Upper lobe of left lung (tissue), 6 donors: ENCODE measurements around the gene COX6B2. TPM values are rescaled to one million over a fixed set of nuclear protein-coding genes. Genes with fewer than 3 reads are reported as not detected.

Experiments used
- ATAC-seq, 2 donors: fragments of 200-7000 bp; cut with Tn5 transposase; one replicate each; pipeline ENCODE4 v1.9.1; 2022; ENCODE audit warnings: mild to moderate bottlenecking in 2 of 2, moderate library complexity in 2 of 2; ENCODE audit not compliant: low FRiP score in 2 of 2
- DNase-seq, 2 donors: peaks; one replicate each; pipeline ENCODE4 v3.0.0-alpha.2; 2019 to 2020
- H3K27ac ChIP-seq, 4 donors: fragments of 200-600 bp; sonication (generic); one replicate each; pipeline ENCODE4 v1.5.1; 2016 to 2019
- H3K27me3 ChIP-seq, 4 donors: fragments of 200-600 bp; sonication (generic); one replicate each; pipeline ENCODE4 v1.5.1; 2017 to 2019
- H3K36me3 ChIP-seq, 4 donors: fragments of 200-600 bp; sonication (generic); one replicate each; pipeline ENCODE4 v1.5.1; 2016 to 2019
- H3K4me1 ChIP-seq, 4 donors: fragments of 200-600 bp; sonication (generic); one replicate each; pipeline ENCODE4 v1.5.1; 2018 to 2019
- H3K4me3 ChIP-seq, 4 donors: fragments of 200-600 bp; sonication (generic); one replicate each; pipeline ENCODE4 v1.5.1; 2017 to 2019; ENCODE audit warnings: mild to moderate bottlenecking in 2 of 4, moderate library complexity in 1 of 4
- H3K9me3 ChIP-seq, 4 donors: fragments of 200-600 bp; sonication (generic); one replicate each; pipeline ENCODE4 v1.5.1; 2018 to 2019
- CTCF ChIP-seq, 6 experiments: fragments of 450-650 bp in 4 of 6; fragments of 200-600 bp in 2 of 6; sonication (generic) in 2 of 6; IDR thresholded peaks; one replicate each; pipeline ENCODE4 v1.5.1; 2016 to 2019; ENCODE audit warnings: antibody characterized with exemption in 6 of 6
- EP300 ChIP-seq, 4 donors: sonication (generic); formaldehyde crosslinking; IDR thresholded peaks; one replicate each; pipeline ENCODE4 v1.5.1; 2017; ENCODE audit warnings: antibody characterized with exemption in 4 of 4, control low read depth in 2 of 4
- POLR2A ChIP-seq, 4 donors: fragments of 450-650 bp; IDR thresholded peaks; one replicate each; pipeline ENCODE4 v1.5.1; 2016 to 2017; ENCODE audit warnings: antibody characterized with exemption in 4 of 4, mild to moderate bottlenecking in 2 of 4
- POLR2AphosphoS5 ChIP-seq, 2 donors: sonication (generic); formaldehyde crosslinking; IDR thresholded peaks; one replicate each; pipeline ENCODE4 v1.5.1; 2017; ENCODE audit warnings: antibody characterized with exemption in 2 of 2
- WGBS, 2 donors: methylation state at CpG; one replicate each; pipeline ENCODE4 v1.1.5; 2017 to 2018; 5-methylcytosine and 5-hydroxymethylcytosine counted together
- total RNA-seq, 6 donors: library from RNA; depleted of rRNA in 4 of 6; stranded (reverse); fragments of >200 nt in 4 of 6; gene quantifications; one replicate each; pipeline versions ENCODE4 v1.1.0 to v1.2.1, GENCODE V29; 2016 to 2021
- donor health status: DM: no; HTN: no; CAD: no; lungs with moderate emphysema.
- donor health status: DM: no; HTN: yes; CAD: no; lungs with severe emphysema.

The COX6B2 gene
- total RNA-seq, 6 donors from 2014 or later = 0.20 TPM; not detected in 5

GRCh38 chr19:55304279-55304978 is 50.1 kb downstream of the COX6B2 start:
- 78 to 86% methylated on average over 30 to 33 of the region's 39 CpGs for WGBS, 2 donors
- Histone ChIP-seq H3K4me1 (peaks cover 0 to 11% (median 10%) of the 10 kb centered on the region in 4 donors), H3K27ac (no peak overlapping the region), H3K27me3 (no peaks in the 10 kb centered on the region), H3K9me3 (no peaks in the 10 kb centered on the region), H3K4me3 (no peak overlapping the region), H3K36me3 (no peaks in the 10 kb centered on the region)
- no peak for ATAC-seq
- TF ChIP-seq EP300 (IDR thresholded peaks at IDR 0.05) (no peak), POLR2A (IDR thresholded peaks at IDR 0.05) (no peak), CTCF (IDR thresholded peaks at IDR 0.05) (no peak), POLR2AphosphoS5 (IDR thresholded peaks at IDR 0.05) (no peak)
- peak; percentile 29 to 79 for DNase-seq

- Histone ChIP-seq H3K27ac (no peak overlapping the region), H3K4me1 (peaks cover 0 to 11% (median 10%) of the 10 kb centered on the region in 4 donors), H3K4me3 (no peak overlapping the region), H3K9me3 (no peaks in the 10 kb centered on the region), H3K27me3 (no peaks in the 10 kb centered on the region), H3K36me3 (no peaks in the 10 kb centered on the region)
- 94 to 97% methylated on average over 11 of the region's 11 CpGs for WGBS, 2 donors
- no peak for TF ChIP-seq CTCF (IDR thresholded peaks at IDR 0.05)
- TF ChIP-seq POLR2AphosphoS5 (IDR thresholded peaks at IDR 0.05) = no peak
- TF ChIP-seq EP300 (IDR thresholded peaks at IDR 0.05) = no peak
- no peak for TF ChIP-seq POLR2A (IDR thresholded peaks at IDR 0.05)
- ATAC-seq = no peak
- no peak for DNase-seq
Measured at GRCh38 chr19:55303477-55303876, 51.0 kb downstream of the COX6B2 start.

GRCh38 chr19:55302318-55302703 is 52.2 kb downstream of the COX6B2 start:
- TF ChIP-seq CTCF (IDR thresholded peaks at IDR 0.05) (no peak), POLR2AphosphoS5 (IDR thresholded peaks at IDR 0.05) (no peak), EP300 (IDR thresholded peaks at IDR 0.05) (no peak), POLR2A (IDR thresholded peaks at IDR 0.05) (no peak)

GRCh38 chr19:55301459-55302317 is 52.8 kb downstream of the COX6B2 start:
- H3K4me3 ChIP-seq = peak overlapping the region in 3 of 4 donors; percentile 15 to 45 (median 43)
- no peak for TF ChIP-seq POLR2AphosphoS5 (IDR thresholded peaks at IDR 0.05)
- peak; percentile 96 to 98 (median 97) for TF ChIP-seq CTCF (IDR thresholded peaks at IDR 0.05)
- TF ChIP-seq POLR2A (IDR thresholded peaks at IDR 0.05) = no peak
- peak; percentile 86 to 99 for DNase-seq
- WGBS, 2 donors = 6 to 12% methylated on average over 15 to 42 of the region's 42 CpGs
- H3K27ac ChIP-seq = peak overlapping the region in 2 of 4 donors; percentile 4 to 39
- peaks cover 0 to 11% (median 10%) of the 10 kb centered on the region in 4 donors for H3K4me1 ChIP-seq
- H3K27me3 ChIP-seq = no peaks in the 10 kb centered on the region
- H3K36me3 ChIP-seq = no peaks in the 10 kb centered on the region
- H3K9me3 ChIP-seq = no peaks in the 10 kb centered on the region
- peak; percentile 88 to 95 for ATAC-seq

More at GRCh38 chr19:55302318-55302703, 52.2 kb downstream of the COX6B2 start:
- peak overlapping the region in 3 of 4 donors; percentile 15 to 45 (median 43) for H3K4me3 ChIP-seq
- DNase-seq = no peak
- no peaks in the 10 kb centered on the region for H3K9me3 ChIP-seq
- 70 to 73% methylated on average over 11 to 12 of the region's 12 CpGs for WGBS, 2 donors
- peaks cover 0 to 11% (median 10%) of the 10 kb centered on the region in 4 donors for H3K4me1 ChIP-seq
- peak overlapping the region in 1 of 4 donors; percentile 4 for H3K27ac ChIP-seq
- no peak for ATAC-seq
- H3K36me3 ChIP-seq = no peaks in the 10 kb centered on the region
- H3K27me3 ChIP-seq = no peaks in the 10 kb centered on the region
